GM12878 (cell line): ENCODE results near the gene KRTAP10-2. TPM values are rescaled to one million over a fixed set of nuclear protein-coding genes. Genes with fewer than 3 reads are reported as not detected.

ENCODE experiments used
- ATAC-seq: fragments of 200-7000 bp; cut with Tn5 transposase; 3 replicates; pipeline ENCODE4 v1.9.1; 2020; ENCODE audit warnings: mild to moderate bottlenecking, moderate library complexity
- BruUV-seq: library from RNA; stranded (reverse); fragments of 400-500 nt; replicated peaks from 2 replicates; lab custom pipeline; 2021; lab: Mats Ljungman, UMichigan
- CTCF ChIA-PET: fragments of 300-600 bp; sonication (Branson Sonifier 250); formaldehyde crosslinking; extraction: SDS; loops from one replicate; lab custom pipeline; 2021; ENCODE audit warnings: inconsistent platforms; lab: Yijun Ruan, JAX
- POLR2A ChIA-PET: fragments of 350-600 bp; formaldehyde crosslinking; extraction: SDS; loops from one replicate; lab custom pipeline; 2021; ENCODE audit warnings: inconsistent platforms; lab: Charles Lee
- RAD21 ChIA-PET: fragments of 300-600 bp; sonication (Branson Sonifier 250); formaldehyde crosslinking; loops from one replicate; lab custom pipeline; 2023; ENCODE audit warnings: antibody characterized with exemption; ENCODE audit not compliant: unreplicated experiment; lab: Charles Lee
- SMC1A ChIA-PET: fragments of 300-600 bp; sonication (Branson Sonifier 250); formaldehyde crosslinking; loops from one replicate; lab custom pipeline; 2023; ENCODE audit not compliant: unreplicated experiment, uncharacterized antibody; lab: Charles Lee
- DNase-seq: peaks from one replicate; pipeline ENCODE4 v3.0.0-alpha.2; 2011; ENCODE audit warnings: low read depth, low spot score
- FAIRE-seq: peaks from 3 replicates; lab custom pipeline; 2011; peaks lifted over from hg19 to GRCh38; lab: Jason Lieb, UNC
- H2AFZ ChIP-seq: 2 replicates; pipeline ENCODE4 v1.6.0; 2011; ENCODE audit warnings: low read depth, low read length, control low read depth; ENCODE audit not compliant: control insufficient read depth
- H3K27ac ChIP-seq: 2 replicates; pipeline ENCODE4 v1.5.1; 2011; ENCODE audit warnings: control low read depth; ENCODE audit not compliant: control insufficient read depth, insufficient read depth
- H3K27me3 ChIP-seq, 2 experiments: replicated peaks in 1 of 2; 2 replicates each; pipeline versions ENCODE4 v1.6.0 to v1.6.1; 2011; ENCODE audit warnings: low read length in 1 of 2; ENCODE audit not compliant: control insufficient read depth in 2 of 2, insufficient read depth in 2 of 2
- H3K36me3 ChIP-seq, 2 experiments: 2 replicates each; pipeline ENCODE4 v1.5.1; 2011; ENCODE audit warnings: low read length in 1 of 2; ENCODE audit not compliant: control insufficient read depth in 2 of 2, insufficient read depth in 2 of 2
- H3K4me1 ChIP-seq: 2 replicates; pipeline ENCODE4 v1.6.1; 2011; ENCODE audit warnings: mild to moderate bottlenecking, low read length, moderate library complexity, mixed read lengths; ENCODE audit not compliant: control insufficient read depth, insufficient read depth
- H3K4me2 ChIP-seq: 2 replicates; pipeline ENCODE4 v1.6.0; 2011; ENCODE audit warnings: control low read depth; ENCODE audit not compliant: control insufficient read depth, insufficient read depth
- H3K4me3 ChIP-seq: fragments of 200-600 bp; sonication (generic); 2 replicates; pipeline ENCODE4 v1.5.1; 2016
- H3K79me2 ChIP-seq: 2 replicates; pipeline ENCODE4 v1.6.0; 2011; ENCODE audit warnings: low read length; ENCODE audit not compliant: control insufficient read depth, insufficient read depth
- H3K9ac ChIP-seq: 2 replicates; pipeline ENCODE4 v1.8.0; 2011; ENCODE audit warnings: low read length, control low read depth, mixed read lengths; ENCODE audit not compliant: control insufficient read depth, insufficient read depth
- H3K9me3 ChIP-seq: replicated peaks from 3 replicates; pipeline ENCODE4 v1.5.1; 2011; ENCODE audit warnings: mild to moderate bottlenecking, low read length; ENCODE audit not compliant: control insufficient read depth, insufficient read depth
- H4K20me1 ChIP-seq: 2 replicates; pipeline ENCODE4 v1.6.0; 2011; ENCODE audit not compliant: control insufficient read depth, insufficient read depth
- BACH1 ChIP-seq: fragments of 450-650 bp; IDR thresholded peaks from 2 replicates; pipeline ENCODE4 v1.6.1; 2017; ENCODE audit warnings: mild to moderate bottlenecking, borderline replicate concordance
- CHD1 ChIP-seq: IDR thresholded peaks from 2 replicates; pipeline ENCODE4 v1.6.1; 2012; ENCODE audit warnings: low read depth, low read length, improper control_type of control experiment
- E2F4 ChIP-seq: IDR thresholded peaks from 2 replicates; pipeline ENCODE4 v1.6.1; 2012; ENCODE audit warnings: low read depth, low read length, improper control_type of control experiment
- NFYA ChIP-seq: IDR thresholded peaks from 2 replicates; pipeline ENCODE4 v1.6.1; 2011; ENCODE audit warnings: low read depth, mild to moderate bottlenecking, low read length, improper control_type of control experiment, borderline replicate concordance
- SKIL ChIP-seq: fragments of 450-650 bp; IDR thresholded peaks from 2 replicates; pipeline ENCODE4 v1.6.1; 2017; ENCODE audit warnings: mild to moderate bottlenecking, low read depth, inconsistent platforms; ENCODE audit not compliant: poor library complexity, severe bottlenecking
- WGBS: methylation state at CpG from one replicate; pipeline ENCODE4 v1.1.6; 2016; ENCODE audit warnings: low lambda C conversion rate; ENCODE audit not compliant: insufficient replicate concordance, insufficient coverage; ENCODE audit errors: missing lambda C conversion rate; 5-methylcytosine and 5-hydroxymethylcytosine counted together
- in situ Hi-C: fragments of 300-500 bp; cut with MboI; formaldehyde crosslinking; loops from 9 replicates; pipeline ENCODE4 v1.14.3; 2018; ENCODE audit warnings: mixed read lengths
- intact Hi-C: fragments of 100-400 bp; cut with micrococcal nuclease; formaldehyde crosslinking; loops from one replicate; pipeline ENCODE4 v1.14.2; 2022; ENCODE audit not compliant: unreplicated experiment
- polyA plus RNA-seq, 11 experiments: library from polyadenylated mRNA; depleted of rRNA in 4 of 11; unstranded in 6 of 11; stranded (reverse) in 5 of 11; fragments of >200 nt; fragmentation: Nextera tagmentation in 4 of 11; fragmentation: Illumina TruSeq in 1 of 11; extraction: Ambion mirVana in 4 of 11; extraction: Trizol in 1 of 11; gene quantifications; 1 replicate in 1 of 11; 2 replicates in 10 of 11; pipeline versions ENCODE4 v1.2.1 to v1.2.3, GENCODE V29; 2011 to 2016; ENCODE audit warnings: inconsistent platforms in 2 of 11, missing spikeins in 2 of 11, low read depth in 1 of 11
- total RNA-seq, 4 experiments: library from RNA; depleted of rRNA in 3 of 4; stranded (reverse); fragments of >200 nt in 3 of 4; fragmentation: Illumina TruSeq in 1 of 4; extraction: Trizol in 1 of 4; gene quantifications; 2 replicates each; pipeline versions ENCODE4 v1.2.1 to v1.2.3, GENCODE V29; 2013 to 2021

Gene KRTAP10-2
- total and polyA plus RNA-seq, 10 of the 15 experiments (the other 5 are each of a cell fraction or from before 2014, with no cell fraction given): not detected

- WGBS: 41% methylated on average over 12 of the region's 12 CpGs
- H3K79me2 ChIP-seq: no peaks in the 10 kb centered on the region
- H3K9me3 ChIP-seq: no peaks in the 10 kb centered on the region; the same call in 2 of the 3 replicates
- H3K27ac ChIP-seq: no peak overlapping the region
- H3K4me3 ChIP-seq: no peak overlapping the region
- H3K4me1 ChIP-seq: no peaks in the 10 kb centered on the region
- BruUV-seq: no TSS peak
- H2AFZ ChIP-seq: no peak overlapping the region
- H3K4me2 ChIP-seq: no peak overlapping the region
- POLR2A ChIA-PET: no interaction called here
- FAIRE-seq: no peak
- TF ChIP-seq E2F4 (no peak), BACH1 (no peak), NFYA (no peak), SKIL (no peak), CHD1 (no peak)
- TF ChIP-seq, all 136 proteins: peak for 0
- RAD21 ChIA-PET: no interaction called here
- in situ Hi-C loops: no loop called here
- intact Hi-C loops: no loop called here
- DNase-seq (no peak), ATAC-seq (no peak)
- Histone ChIP-seq H4K20me1 (no peaks in the 10 kb centered on the region), H3K27me3 (no peaks in the 10 kb centered on the region), H3K9ac (no peak overlapping the region), H3K36me3 (no peaks in the 10 kb centered on the region)
- CTCF ChIA-PET: interaction anchor here (1.1 kb wide), 1 partner anchor 8 kb away, joined by 3 read pairs; no protein-coding TSS in a partner anchor
- SMC1A ChIA-PET: no interaction called here
Measured at GRCh38 chr21:44518686-44519085, 32.6 kb downstream of the KRTAP10-2 start.
